CD4-positive, alpha-beta T cell (primary cell): ENCODE measurements around the gene PRKCSH. TPM values are rescaled to one million over a fixed set of nuclear protein-coding genes. Genes with fewer than 3 reads are reported as not detected.

Experiments
- ATAC-seq: fragments of 200-7000 bp; cut with Tn5 transposase; one replicate; pipeline ENCODE4 v1.10.0; 2022; ENCODE audit warnings: mild to moderate bottlenecking; ENCODE audit not compliant: poor library complexity
- CTCF ChIA-PET: fragments of 350-600 bp; sonication (Branson Sonifier 250); formaldehyde crosslinking; loops from one replicate; lab custom pipeline; 2021; ENCODE audit warnings: antibody characterized with exemption, inconsistent platforms; lab: Charles Lee
- POLR2A ChIA-PET: fragments of 350-600 bp; sonication (Branson Sonifier 250); formaldehyde crosslinking; loops from one replicate; lab custom pipeline; 2021; ENCODE audit warnings: antibody characterized with exemption, inconsistent platforms; lab: Charles Lee
- DNase-seq, 14 experiments: peaks; one replicate each; pipeline ENCODE4 v3.0.0-alpha.2; 2013 to 2020; ENCODE audit warnings: mixed read lengths in 2 of 14
- H3K27ac ChIP-seq, 2 donors: one replicate each; pipeline versions ENCODE4 v1.5.1 to v1.7.0; 2013; ENCODE audit warnings: low read length in 2 of 2, low read depth in 1 of 2, mild to moderate bottlenecking in 1 of 2
- H3K27me3 ChIP-seq, 2 experiments: 1 replicate in 1 of 2; 2 replicates in 1 of 2; pipeline versions ENCODE4 v1.6.1 to v1.7.0; 2013; ENCODE audit warnings: low read length in 2 of 2, control low read depth in 1 of 2, mild to moderate bottlenecking in 1 of 2, moderate library complexity in 1 of 2; ENCODE audit not compliant: insufficient read depth in 2 of 2, control insufficient read depth in 1 of 2
- H3K36me3 ChIP-seq: one replicate; pipeline ENCODE4 v1.6.1; 2013; ENCODE audit warnings: low read length, control low read depth; ENCODE audit not compliant: insufficient read depth
- H3K4me1 ChIP-seq: one replicate; pipeline ENCODE4 v1.6.1; 2013; ENCODE audit warnings: low read length, control low read depth; ENCODE audit not compliant: insufficient read depth
- H3K4me3 ChIP-seq: one replicate; pipeline ENCODE4 v1.5.1; 2013; ENCODE audit warnings: mild to moderate bottlenecking, low read length, moderate library complexity
- H3K9me3 ChIP-seq, 2 experiments: 1 replicate in 1 of 2; 2 replicates in 1 of 2; pipeline versions ENCODE4 v1.6.1 to v1.7.0; 2013; ENCODE audit warnings: low read length in 2 of 2, mild to moderate bottlenecking in 2 of 2, control low read depth in 1 of 2, moderate library complexity in 1 of 2; ENCODE audit not compliant: control insufficient read depth in 1 of 2, insufficient read depth in 1 of 2
- H3K27ac Mint-ChIP-seq: one replicate; pipeline ENCODE4 v1.8.0; 2020; ENCODE audit warnings: mixed read lengths
- H3K27me3 Mint-ChIP-seq: one replicate; pipeline ENCODE4 v1.8.0; 2021; ENCODE audit warnings: mixed read lengths
- H3K36me3 Mint-ChIP-seq: one replicate; pipeline ENCODE4 v1.8.0; 2021; ENCODE audit warnings: low read depth, mixed read lengths
- H3K4me1 Mint-ChIP-seq: one replicate; pipeline ENCODE4 v1.8.0; 2021; ENCODE audit warnings: low read depth, mixed read lengths
- H3K4me3 Mint-ChIP-seq: one replicate; pipeline ENCODE4 v1.8.0; 2020; ENCODE audit warnings: mild to moderate bottlenecking, mixed read lengths
- H3K9me3 Mint-ChIP-seq: one replicate; pipeline ENCODE4 v1.8.0; 2020; ENCODE audit warnings: mixed read lengths
- intact Hi-C, 2 experiments: fragments of 100-400 bp; cut with DNase I in 1 of 2; cut with micrococcal nuclease in 1 of 2; formaldehyde crosslinking; loops; one replicate each; pipeline versions ENCODE4 v1.15.1 to v1.9.0; 2023 to 2025; cut with DNase I, micrococcal nuclease
- total RNA-seq, 174 experiments: library from RNA in 2 of 174; stranded (reverse) in 2 of 174; gene quantifications; one replicate each; pipeline ENCODE4 v1.2.3 and lab custom pipeline; 2021 to 2026
- TF ChIP-seq, protein P1 (sequence below): fragments of 200-600 bp; IDR thresholded peaks from one replicate; pipeline ENCODE4 v1.8.0; 2022; ENCODE audit warnings: antibody characterized with exemption, mild to moderate bottlenecking

Gene PRKCSH
- total RNA-seq, 2 experiments from 2014 or later = 257 to 260 TPM

DNA sequence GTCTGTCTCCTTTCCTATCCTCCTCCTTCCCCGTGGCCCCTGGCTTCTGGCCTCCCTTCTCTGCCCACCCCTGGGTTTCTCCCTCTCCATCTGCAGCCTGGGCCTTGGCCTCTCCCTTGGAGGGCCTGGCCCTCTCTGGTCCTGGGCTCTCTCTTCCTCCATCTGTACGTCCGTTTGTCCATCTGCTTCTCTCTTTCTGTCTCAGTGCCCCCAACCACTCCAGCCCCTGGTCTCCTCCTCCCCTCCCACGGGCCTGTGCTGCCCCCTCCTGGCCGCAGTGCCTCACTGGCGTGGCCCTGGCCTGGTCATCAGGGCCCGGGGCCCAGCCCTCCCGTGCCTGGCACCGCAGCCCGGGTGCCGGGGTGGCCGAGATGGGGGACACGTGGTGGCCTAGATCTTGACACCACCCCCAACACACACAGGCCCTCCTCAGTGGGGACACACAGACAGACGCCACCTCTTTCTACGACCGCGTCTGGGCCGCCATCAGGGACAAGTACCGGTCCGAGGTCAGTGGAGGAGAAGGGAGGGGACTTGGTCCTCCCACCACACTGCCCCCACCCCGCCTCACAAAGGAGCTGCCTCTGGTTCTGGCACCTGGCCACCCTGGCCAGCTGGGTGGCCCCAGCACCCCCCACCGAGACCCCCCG, 11.3 kb downstream of the PRKCSH start:
- H3K4me3 Mint-ChIP-seq = no peak overlapping the region
- no peaks in the 10 kb centered on the region for H3K4me1 Mint-ChIP-seq
- no peak overlapping the region for H3K4me3 ChIP-seq
- ChIA-PET CTCF (interaction anchor here (0.7 kb wide), 1 partner anchor 153 kb away, joined by 3 read pairs; no protein-coding TSS in a partner anchor), POLR2A (interaction anchor here (1.3 kb wide), 1 partner anchor 66 kb away, joined by 4 read pairs; no protein-coding TSS in a partner anchor)
- peaks cover 70% of the 10 kb centered on the region for H3K36me3 ChIP-seq
- H3K27ac Mint-ChIP-seq = no peak overlapping the region
- H3K27me3 ChIP-seq = no peaks in the 10 kb centered on the region
- H3K9me3 Mint-ChIP-seq = no peaks in the 10 kb centered on the region
- peak in 13 of 14 experiments; percentile 25 to 66 (median 36) for DNase-seq
- H3K27me3 Mint-ChIP-seq = no peaks in the 10 kb centered on the region
- ATAC-seq = peak; percentile 54
- H3K4me1 ChIP-seq = no peaks in the 10 kb centered on the region
- TF ChIP-seq, protein P1, sequence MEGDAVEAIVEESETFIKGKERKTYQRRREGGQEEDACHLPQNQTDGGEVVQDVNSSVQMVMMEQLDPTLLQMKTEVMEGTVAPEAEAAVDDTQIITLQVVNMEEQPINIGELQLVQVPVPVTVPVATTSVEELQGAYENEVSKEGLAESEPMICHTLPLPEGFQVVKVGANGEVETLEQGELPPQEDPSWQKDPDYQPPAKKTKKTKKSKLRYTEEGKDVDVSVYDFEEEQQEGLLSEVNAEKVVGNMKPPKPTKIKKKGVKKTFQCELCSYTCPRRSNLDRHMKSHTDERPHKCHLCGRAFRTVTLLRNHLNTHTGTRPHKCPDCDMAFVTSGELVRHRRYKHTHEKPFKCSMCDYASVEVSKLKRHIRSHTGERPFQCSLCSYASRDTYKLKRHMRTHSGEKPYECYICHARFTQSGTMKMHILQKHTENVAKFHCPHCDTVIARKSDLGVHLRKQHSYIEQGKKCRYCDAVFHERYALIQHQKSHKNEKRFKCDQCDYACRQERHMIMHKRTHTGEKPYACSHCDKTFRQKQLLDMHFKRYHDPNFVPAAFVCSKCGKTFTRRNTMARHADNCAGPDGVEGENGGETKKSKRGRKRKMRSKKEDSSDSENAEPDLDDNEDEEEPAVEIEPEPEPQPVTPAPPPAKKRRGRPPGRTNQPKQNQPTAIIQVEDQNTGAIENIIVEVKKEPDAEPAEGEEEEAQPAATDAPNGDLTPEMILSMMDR = peak; percentile 45
- peaks cover 54% of the 10 kb centered on the region for H3K36me3 Mint-ChIP-seq
- intact Hi-C loops = loop anchor here in 1 of 2 experiments (1.0 kb wide), 1 partner anchor 152 kb away; no protein-coding TSS in a partner anchor
- H3K9me3 ChIP-seq = no peaks in the 10 kb centered on the region
- H3K27ac ChIP-seq = no peak overlapping the region

DNA sequence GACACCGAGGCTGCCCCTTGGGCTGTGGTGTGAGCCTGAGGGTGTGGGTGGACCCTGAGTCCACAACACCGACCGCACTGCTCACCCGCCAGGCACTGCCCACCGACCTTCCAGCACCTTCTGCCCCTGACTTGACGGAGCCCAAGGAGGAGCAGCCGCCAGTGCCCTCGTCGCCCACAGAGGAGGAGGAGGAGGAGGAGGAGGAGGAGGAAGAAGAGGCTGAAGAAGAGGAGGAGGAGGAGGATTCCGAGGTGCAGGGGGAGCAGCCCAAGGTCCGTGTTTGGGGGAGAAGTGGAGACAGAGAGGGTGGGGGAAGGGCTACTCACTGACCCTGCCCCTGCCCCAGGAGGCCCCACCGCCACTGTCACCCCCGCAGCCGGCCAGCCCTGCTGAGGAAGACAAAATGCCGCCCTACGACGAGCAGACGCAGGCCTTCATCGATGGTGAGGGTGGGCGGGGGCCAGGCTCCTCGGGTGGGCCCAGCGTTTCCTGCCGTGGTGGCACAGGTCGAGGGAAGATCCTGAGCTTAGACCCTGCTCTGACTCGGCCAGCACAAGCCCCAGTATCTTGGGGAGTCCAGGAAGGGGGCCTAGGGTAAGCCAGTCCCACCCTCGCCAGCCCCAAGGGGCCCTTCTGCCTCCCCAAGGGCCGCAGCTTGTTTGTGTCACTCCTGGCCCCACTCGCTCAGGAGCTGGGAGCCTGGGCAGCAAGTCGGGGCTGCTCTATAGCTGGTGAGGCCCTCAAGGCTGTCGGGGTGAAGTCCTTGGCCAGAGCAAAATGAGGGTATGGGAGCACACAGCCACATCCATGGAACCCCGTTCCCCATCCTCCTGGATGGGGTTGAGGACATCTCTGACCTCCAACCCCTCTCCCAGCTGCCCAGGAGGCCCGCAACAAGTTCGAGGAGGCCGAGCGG, 12.2 kb downstream of the PRKCSH start:
- H3K9me3 Mint-ChIP-seq = no peaks in the 10 kb centered on the region
- peaks cover 62% of the 10 kb centered on the region for H3K36me3 ChIP-seq
- H3K4me3 ChIP-seq = no peak overlapping the region
- no peak overlapping the region for H3K27ac ChIP-seq
- ChIA-PET CTCF (no interaction called here), POLR2A (no interaction called here)
- H3K27me3 ChIP-seq = no peaks in the 10 kb centered on the region
- peaks cover 48% of the 10 kb centered on the region for H3K36me3 Mint-ChIP-seq
- H3K27me3 Mint-ChIP-seq = no peaks in the 10 kb centered on the region
- H3K4me1 Mint-ChIP-seq = no peaks in the 10 kb centered on the region
- H3K27ac Mint-ChIP-seq = no peak overlapping the region
- no peak for ATAC-seq
- no peak for DNase-seq
- TF ChIP-seq, protein P1 = no peak
- H3K9me3 ChIP-seq = no peaks in the 10 kb centered on the region
- intact Hi-C loops = no loop called here
- H3K4me1 ChIP-seq = no peaks in the 10 kb centered on the region
- H3K4me3 Mint-ChIP-seq = no peak overlapping the region

DNA sequence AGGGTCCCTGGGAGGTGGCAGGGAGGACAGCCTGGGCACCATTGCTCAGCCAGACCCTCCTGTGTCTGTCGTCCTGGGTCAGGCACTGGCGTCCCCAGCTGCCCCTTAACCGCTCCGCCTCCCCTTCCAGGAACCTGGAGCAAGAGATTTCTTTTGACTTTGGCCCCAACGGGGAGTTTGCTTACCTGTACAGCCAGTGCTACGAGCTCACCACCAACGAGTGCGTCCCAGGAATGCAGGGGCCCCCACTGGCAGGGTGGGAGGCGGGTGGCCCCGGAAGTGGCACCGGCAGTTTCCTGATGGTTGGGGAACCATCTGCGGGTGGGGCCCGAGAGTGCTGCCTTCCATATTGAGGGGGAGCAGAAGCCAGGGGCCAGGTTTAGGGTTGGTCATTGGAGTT, 13.0 kb downstream of the PRKCSH start:
- ATAC-seq (no peak), DNase-seq (no peak)
- no peaks in the 10 kb centered on the region for H3K27me3 ChIP-seq
- Mint-ChIP-seq H3K27me3 (no peaks in the 10 kb centered on the region), H3K4me3 (no peak overlapping the region), H3K36me3 (peaks cover 41% of the 10 kb centered on the region), H3K27ac (no peak overlapping the region), H3K9me3 (no peaks in the 10 kb centered on the region), H3K4me1 (no peaks in the 10 kb centered on the region)
- TF ChIP-seq, protein P1 = no peak
- intact Hi-C loops = no loop called here
- POLR2A ChIA-PET = no interaction called here
- no peaks in the 10 kb centered on the region for H3K9me3 ChIP-seq
- H3K4me1 ChIP-seq = no peaks in the 10 kb centered on the region
- peaks cover 58% of the 10 kb centered on the region for H3K36me3 ChIP-seq
- no peak overlapping the region for H3K4me3 ChIP-seq
- CTCF ChIA-PET = no interaction called here
- H3K27ac ChIP-seq = no peak overlapping the region
